ENCODE data around the gene OCIAD1. TPM values are rescaled to one million over a fixed set of nuclear protein-coding genes. Genes with fewer than 3 reads are reported as not detected.

OCIAD1 gene
- polyA plus RNA-seq, 2 donors = 74.7 to 102 TPM

DNA sequence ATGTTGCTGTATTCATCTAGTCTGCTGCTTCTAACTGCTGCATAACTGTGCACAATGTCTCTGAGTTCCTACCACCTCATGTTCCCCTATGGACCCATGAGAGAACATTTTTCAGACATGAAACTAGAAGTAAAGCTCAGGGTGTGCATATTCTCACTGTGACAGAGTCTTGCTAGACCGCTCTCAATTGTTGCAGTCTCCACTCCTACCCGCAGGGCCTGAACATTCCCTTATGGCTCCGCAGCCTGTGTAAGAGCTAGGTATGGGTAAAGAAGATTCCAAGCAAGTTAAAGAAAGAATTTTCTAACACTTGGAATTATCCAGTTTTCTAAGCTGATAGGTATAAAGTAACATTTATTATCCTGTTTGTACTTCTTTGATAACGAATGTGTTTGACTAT, 70.3 kb downstream of the OCIAD1 start:
- Histone ChIP-seq H3K27ac (ENCODE audit: low read depth in 2 of 2, low read length in 1 of 2) (no peak overlapping the region), H3K36me3 (ENCODE audit: control insufficient read depth in 2 of 2, insufficient read depth in 2 of 2, low read length in 1 of 2) (peaks cover 3 to 6% of the 10 kb centered on the region in 2 donors), H3K4me3 (ENCODE audit: low read depth in 1 of 2, low read length in 2 of 2) (no peak overlapping the region), H3K4me1 (ENCODE audit: control insufficient read depth in 2 of 2, insufficient read depth in 2 of 2, low read length in 1 of 2) (peaks cover 0 to 13% of the 10 kb centered on the region in 2 donors), H3K9me3 (ENCODE audit: control insufficient read depth in 2 of 2, insufficient read depth in 1 of 2, low read depth in 1 of 2, low read length in 1 of 2) (no peaks in the 10 kb centered on the region), H3K27me3 (ENCODE audit: control insufficient read depth in 1 of 2, insufficient read depth in 2 of 2, low read length in 2 of 2) (no peaks in the 10 kb centered on the region)
- WGBS, 2 donors = 97 to 99% methylated on average over 4 of the region's 4 CpGs

DNA sequence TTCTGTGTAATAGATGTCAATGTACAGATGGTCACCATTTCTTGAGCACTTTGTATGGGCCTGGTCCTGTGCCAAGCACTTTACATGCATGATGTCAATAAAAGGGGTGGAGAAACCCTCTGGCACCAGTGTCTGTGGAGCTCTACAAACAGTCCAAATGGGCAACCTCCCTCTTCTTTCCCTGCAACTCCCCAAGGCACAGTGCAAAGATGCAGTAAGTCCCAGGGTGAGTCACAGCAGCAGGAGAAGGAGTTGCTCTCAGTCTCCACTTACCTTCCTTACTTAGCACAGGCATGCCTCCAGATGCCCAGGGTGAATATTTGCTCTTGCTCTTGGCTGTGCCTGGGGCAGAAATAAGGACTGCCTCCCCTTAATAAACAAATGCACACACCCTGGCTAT, 71.4 kb downstream of the OCIAD1 start:
- no peak overlapping the region for H3K27ac ChIP-seq (ENCODE audit: low read depth in 2 of 2, low read length in 1 of 2)

DNA sequence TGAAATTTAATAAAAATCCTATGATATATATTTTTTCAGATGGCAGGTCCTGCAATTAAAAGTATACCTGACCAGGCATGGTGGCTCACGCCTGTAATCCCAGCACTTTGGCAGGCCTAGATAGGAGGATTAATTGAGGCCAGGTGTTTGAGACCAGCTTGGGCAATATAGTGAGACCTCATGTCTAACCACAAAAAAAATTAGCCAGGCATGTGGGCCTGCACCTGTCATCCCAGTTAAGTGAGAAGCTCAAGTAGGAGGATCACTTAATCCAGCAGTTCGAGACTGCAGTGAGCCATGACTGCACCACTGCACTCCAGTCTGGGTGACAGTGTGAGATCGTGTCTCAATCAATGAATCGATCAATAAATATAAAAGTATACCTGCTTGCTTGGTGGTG, 73.2 kb downstream of the OCIAD1 start:
- Histone ChIP-seq H3K36me3 (ENCODE audit: control insufficient read depth in 2 of 2, insufficient read depth in 2 of 2, low read length in 1 of 2) (peaks cover 2 to 3% of the 10 kb centered on the region in 2 donors), H3K27ac (ENCODE audit: low read depth in 2 of 2, low read length in 1 of 2) (no peak overlapping the region), H3K4me1 (ENCODE audit: control insufficient read depth in 2 of 2, insufficient read depth in 2 of 2, low read length in 1 of 2) (peaks cover 0 to 21% of the 10 kb centered on the region in 2 donors), H3K9me3 (ENCODE audit: control insufficient read depth in 2 of 2, insufficient read depth in 1 of 2, low read depth in 1 of 2, low read length in 1 of 2) (no peaks in the 10 kb centered on the region), H3K4me3 (ENCODE audit: low read depth in 1 of 2, low read length in 2 of 2) (no peak overlapping the region), H3K27me3 (ENCODE audit: control insufficient read depth in 1 of 2, insufficient read depth in 2 of 2, low read length in 2 of 2) (no peaks in the 10 kb centered on the region)
- WGBS, 2 donors = 86 to 88% methylated on average over 4 of the region's 4 CpGs

More for the DNA sequence above, 71.4 kb downstream of the OCIAD1 start:
- H3K9me3 ChIP-seq (ENCODE audit: control insufficient read depth in 2 of 2, insufficient read depth in 1 of 2, low read depth in 1 of 2, low read length in 1 of 2) = no peaks in the 10 kb centered on the region
- peaks cover 0 to 16% of the 10 kb centered on the region in 2 donors for H3K4me1 ChIP-seq (ENCODE audit: control insufficient read depth in 2 of 2, insufficient read depth in 2 of 2, low read length in 1 of 2)
- no peak overlapping the region for H3K4me3 ChIP-seq (ENCODE audit: low read depth in 1 of 2, low read length in 2 of 2)
- H3K27me3 ChIP-seq (ENCODE audit: control insufficient read depth in 1 of 2, insufficient read depth in 2 of 2, low read length in 2 of 2) = no peaks in the 10 kb centered on the region
- peaks cover 2 to 3% of the 10 kb centered on the region in 2 donors for H3K36me3 ChIP-seq (ENCODE audit: control insufficient read depth in 2 of 2, insufficient read depth in 2 of 2, low read length in 1 of 2)

DNA sequence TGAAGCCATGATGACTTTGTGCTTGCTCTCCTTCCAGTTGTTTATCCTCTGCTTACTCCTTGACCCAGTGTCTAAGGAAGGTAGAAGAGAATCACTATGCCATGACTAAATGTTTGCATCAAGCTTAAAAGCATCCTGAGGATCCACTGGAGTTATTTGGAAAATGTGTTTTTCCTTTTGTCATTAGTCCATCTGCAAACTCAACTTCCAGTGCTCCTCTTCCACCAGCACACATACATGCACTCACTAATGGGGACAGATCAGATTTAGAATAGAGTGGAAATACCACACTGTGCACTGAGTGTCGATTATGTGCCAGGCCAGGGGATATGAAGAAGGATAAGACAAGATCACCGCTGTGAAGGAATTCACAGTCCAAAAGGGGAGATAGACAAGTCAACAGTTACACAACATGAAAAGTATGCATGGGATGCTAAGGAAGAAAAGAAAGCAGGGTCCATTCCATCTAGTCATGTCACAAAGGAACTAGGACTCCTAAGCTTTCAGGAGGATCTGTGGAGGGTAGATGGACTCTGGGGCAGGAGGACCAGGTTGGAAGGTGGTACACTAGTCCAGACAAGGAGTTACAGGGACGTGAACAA, 73.8 kb downstream of the OCIAD1 start:
- Histone ChIP-seq H3K27me3 (ENCODE audit: control insufficient read depth in 1 of 2, insufficient read depth in 2 of 2, low read length in 2 of 2) (no peaks in the 10 kb centered on the region), H3K36me3 (ENCODE audit: control insufficient read depth in 2 of 2, insufficient read depth in 2 of 2, low read length in 1 of 2) (peaks cover 2 to 3% of the 10 kb centered on the region in 2 donors), H3K4me3 (ENCODE audit: low read depth in 1 of 2, low read length in 2 of 2) (no peak overlapping the region), H3K4me1 (ENCODE audit: control insufficient read depth in 2 of 2, insufficient read depth in 2 of 2, low read length in 1 of 2) (peaks cover 0 to 21% of the 10 kb centered on the region in 2 donors), H3K27ac (ENCODE audit: low read depth in 2 of 2, low read length in 1 of 2) (no peak overlapping the region), H3K9me3 (ENCODE audit: control insufficient read depth in 2 of 2, insufficient read depth in 1 of 2, low read depth in 1 of 2, low read length in 1 of 2) (no peaks in the 10 kb centered on the region)
- 90 to 96% methylated on average over 3 of the region's 3 CpGs for WGBS, 2 donors

- Histone ChIP-seq H3K27ac (ENCODE audit: low read depth in 2 of 2, low read length in 1 of 2) (no peak overlapping the region), H3K4me1 (ENCODE audit: control insufficient read depth in 2 of 2, insufficient read depth in 2 of 2, low read length in 1 of 2) (peaks cover 0 to 21% of the 10 kb centered on the region in 2 donors), H3K4me3 (ENCODE audit: low read depth in 1 of 2, low read length in 2 of 2) (peak overlapping the region; percentile 63 to 80), H3K27me3 (ENCODE audit: control insufficient read depth in 1 of 2, insufficient read depth in 2 of 2, low read length in 2 of 2) (no peaks in the 10 kb centered on the region), H3K9me3 (ENCODE audit: control insufficient read depth in 2 of 2, insufficient read depth in 1 of 2, low read depth in 1 of 2, low read length in 1 of 2) (no peaks in the 10 kb centered on the region), H3K36me3 (ENCODE audit: control insufficient read depth in 2 of 2, insufficient read depth in 2 of 2, low read length in 1 of 2) (peaks cover 2 to 3% of the 10 kb centered on the region in 2 donors)
- WGBS, 2 donors = 75 to 80% methylated on average over 9 of the region's 9 CpGs
Observed at GRCh38 chr4:48905363-48906015, 74.6 kb downstream of the OCIAD1 start.

- H3K4me1 ChIP-seq (ENCODE audit: control insufficient read depth in 2 of 2, insufficient read depth in 2 of 2, low read length in 1 of 2) = peaks cover 0 to 21% of the 10 kb centered on the region in 2 donors
- WGBS, 2 donors = 5 to 6% methylated on average over 61 to 65 of the region's 65 CpGs
Observed at GRCh38 chr4:48906206-48907173, 75.6 kb downstream of the OCIAD1 start, which contains the start of gene OCIAD2. Gene OCIAD2, minus strand, starts transcription at chr4:48906774. Its CDS starts 2,225 bp downstream, at chr4:48904549.

GRCh38 chr4:48907706-48908477, 77.0 kb downstream of the OCIAD1 start:
- 90 to 92% methylated on average over 7 of the region's 7 CpGs for WGBS, 2 donors

More at GRCh38 chr4:48906206-48907173, 75.6 kb downstream of the OCIAD1 start, which contains the start of gene OCIAD2:
- no peaks in the 10 kb centered on the region for H3K27me3 ChIP-seq (ENCODE audit: control insufficient read depth in 1 of 2, insufficient read depth in 2 of 2, low read length in 2 of 2)
- H3K9me3 ChIP-seq (ENCODE audit: control insufficient read depth in 2 of 2, insufficient read depth in 1 of 2, low read depth in 1 of 2, low read length in 1 of 2) = no peaks in the 10 kb centered on the region
- H3K27ac ChIP-seq (ENCODE audit: low read depth in 2 of 2, low read length in 1 of 2) = peak within 1 kb of the TSS in 1 of 2 donors; percentile 19
- H3K36me3 ChIP-seq (ENCODE audit: control insufficient read depth in 2 of 2, insufficient read depth in 2 of 2, low read length in 1 of 2) = peaks cover 0 to 2% of the 10 kb centered on the region in 2 donors
- H3K4me3 ChIP-seq (ENCODE audit: low read depth in 1 of 2, low read length in 2 of 2) = peak within 1 kb of the TSS; percentile 63 to 80

DNA sequence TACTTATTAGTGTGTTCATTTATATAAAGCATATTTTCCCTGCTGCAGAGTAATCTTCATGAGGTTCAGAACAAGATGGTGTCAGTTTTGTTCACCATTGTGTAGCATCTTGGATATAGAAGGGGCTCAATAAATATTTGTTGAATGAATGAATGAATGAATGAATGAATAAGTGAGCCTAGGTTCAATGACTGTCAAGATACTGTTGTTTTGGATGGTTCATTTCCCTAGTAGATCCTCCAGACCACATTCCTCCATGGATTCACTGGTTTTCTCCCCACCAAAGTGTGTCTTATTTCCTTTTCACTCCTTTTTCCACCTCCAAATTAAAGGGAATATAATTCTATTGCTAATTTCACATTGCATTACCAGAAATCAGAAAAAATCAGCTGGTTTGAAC, 77.8 kb downstream of the OCIAD1 start:
- Histone ChIP-seq H3K27ac (ENCODE audit: low read depth in 2 of 2, low read length in 1 of 2) (no peak overlapping the region), H3K36me3 (ENCODE audit: control insufficient read depth in 2 of 2, insufficient read depth in 2 of 2, low read length in 1 of 2) (no peaks in the 10 kb centered on the region), H3K4me3 (ENCODE audit: low read depth in 1 of 2, low read length in 2 of 2) (no peak overlapping the region), H3K27me3 (ENCODE audit: control insufficient read depth in 1 of 2, insufficient read depth in 2 of 2, low read length in 2 of 2) (no peaks in the 10 kb centered on the region), H3K4me1 (ENCODE audit: control insufficient read depth in 2 of 2, insufficient read depth in 2 of 2, low read length in 1 of 2) (peaks cover 0 to 20% of the 10 kb centered on the region in 2 donors), H3K9me3 (ENCODE audit: control insufficient read depth in 2 of 2, insufficient read depth in 1 of 2, low read depth in 1 of 2, low read length in 1 of 2) (no peaks in the 10 kb centered on the region)

More at GRCh38 chr4:48907706-48908477, 77.0 kb downstream of the OCIAD1 start:
- Histone ChIP-seq H3K27me3 (ENCODE audit: control insufficient read depth in 1 of 2, insufficient read depth in 2 of 2, low read length in 2 of 2) (no peaks in the 10 kb centered on the region), H3K27ac (ENCODE audit: low read depth in 2 of 2, low read length in 1 of 2) (no peak overlapping the region), H3K4me3 (ENCODE audit: low read depth in 1 of 2, low read length in 2 of 2) (no peak overlapping the region), H3K9me3 (ENCODE audit: control insufficient read depth in 2 of 2, insufficient read depth in 1 of 2, low read depth in 1 of 2, low read length in 1 of 2) (no peaks in the 10 kb centered on the region), H3K4me1 (ENCODE audit: control insufficient read depth in 2 of 2, insufficient read depth in 2 of 2, low read length in 1 of 2) (peaks cover 0 to 20% of the 10 kb centered on the region in 2 donors), H3K36me3 (ENCODE audit: control insufficient read depth in 2 of 2, insufficient read depth in 2 of 2, low read length in 1 of 2) (no peaks in the 10 kb centered on the region)

- WGBS, 2 donors = 52 to 68% methylated on average over 3 of the region's 3 CpGs
- Histone ChIP-seq H3K27me3 (ENCODE audit: control insufficient read depth in 1 of 2, insufficient read depth in 2 of 2, low read length in 2 of 2) (no peaks in the 10 kb centered on the region), H3K9me3 (ENCODE audit: control insufficient read depth in 2 of 2, insufficient read depth in 1 of 2, low read depth in 1 of 2, low read length in 1 of 2) (no peaks in the 10 kb centered on the region), H3K4me3 (ENCODE audit: low read depth in 1 of 2, low read length in 2 of 2) (no peak overlapping the region), H3K27ac (ENCODE audit: low read depth in 2 of 2, low read length in 1 of 2) (peak overlapping the region; percentile 36 to 70), H3K4me1 (ENCODE audit: control insufficient read depth in 2 of 2, insufficient read depth in 2 of 2, low read length in 1 of 2) (peaks cover 0 to 22% of the 10 kb centered on the region in 2 donors), H3K36me3 (ENCODE audit: control insufficient read depth in 2 of 2, insufficient read depth in 2 of 2, low read length in 1 of 2) (no peaks in the 10 kb centered on the region)
Observed at GRCh38 chr4:48909697-48910096, 78.8 kb downstream of the OCIAD1 start.

Measured in esophagus (tissue), 2 donors.